Measurements from ENCODE around the gene PYM1. TPM values are rescaled to one million over a fixed set of nuclear protein-coding genes. Genes with fewer than 3 reads are reported as not detected.
A peak's percentile ranks its signal among the peaks of the same experiment; 100 is the strongest.

Gene PYM1
- total and polyA plus RNA-seq, 2 of the 13 experiments (the other 11 are each of a cell fraction or from before 2014, with no cell fraction given): 44.0 to 51.8 TPM

GRCh38 chr12:55930771-55931316, 3.1 kb upstream of the PYM1 start, which contains the start of gene DGKA (continued):
- no peak for TF ChIP-seq YEATS4 (CRISPR knock-in tag; IDR thresholded peaks at IDR 0.05; ENCODE audit: borderline replicate concordance)
- no peak for TF ChIP-seq ETV6 (CRISPR knock-in tag; conservative IDR thresholded peaks at IDR 0.05)
- TF ChIP-seq ZNF878 (CRISPR knock-in tag; IDR thresholded peaks at IDR 0.05): no peak
- TF ChIP-seq HNRNPL (IDR thresholded peaks at IDR 0.05; ENCODE audit: low read depth, low read length): no peak
- TF ChIP-seq ZNF33B (CRISPR knock-in tag; IDR thresholded peaks at IDR 0.05): no peak
- TF ChIP-seq CTCF (CRISPR knock-in tag; IDR thresholded peaks at IDR 0.05): peak; percentile 72
- no peak for TF ChIP-seq ZNF136 (CRISPR knock-in tag; IDR thresholded peaks at IDR 0.05; ENCODE audit: low read depth)
- TF ChIP-seq ZNF678 (CRISPR knock-in tag; IDR thresholded peaks at IDR 0.05): no peak
- 0 out of 2 replicates have a peak, but pooled peaks have one; percentile 24 for TF ChIP-seq ZNF350 (CRISPR knock-in tag; IDR thresholded peaks at IDR 0.05; ENCODE audit: borderline replicate concordance, low read depth)
- TF ChIP-seq KLF13 (CRISPR knock-in tag; IDR thresholded peaks at IDR 0.05): no peak
- no peak for TF ChIP-seq ZNF577 (CRISPR knock-in tag; IDR thresholded peaks at IDR 0.05; ENCODE audit: borderline replicate concordance, low read depth)
- no peak for TF ChIP-seq MATR3 (CRISPR knock-in tag; IDR thresholded peaks at IDR 0.05)
- TF ChIP-seq BATF2 (CRISPR knock-in tag; IDR thresholded peaks at IDR 0.05): no peak
- TF ChIP-seq ZFX (CRISPR knock-in tag; IDR thresholded peaks at IDR 0.05; ENCODE audit: low read depth): 0 out of 2 replicates have a peak, but pooled peaks have one; percentile 26
- 0 out of 2 replicates have a peak, but pooled peaks have one; percentile 32 for TF ChIP-seq KAT8 (CRISPR knock-in tag; IDR thresholded peaks at IDR 0.05)
- TF ChIP-seq ZBTB37 (CRISPR knock-in tag; IDR thresholded peaks at IDR 0.05): no peak
- TF ChIP-seq DNMT3B (CRISPR knock-in tag; conservative IDR thresholded peaks at IDR 0.05): 0 out of 2 replicates have a peak, but pooled peaks have one; percentile 36
- no peak for TF ChIP-seq HNF1A (IDR thresholded peaks at IDR 0.05; ENCODE audit: low read depth)
- no peak for TF ChIP-seq HNF1A (CRISPR knock-in tag; IDR thresholded peaks at IDR 0.05; ENCODE audit: borderline replicate concordance)
- no peak for TF ChIP-seq ZNF7 (CRISPR knock-in tag; IDR thresholded peaks at IDR 0.05)
- TF ChIP-seq GABPA (IDR thresholded peaks at IDR 0.05; ENCODE audit: low read depth, low read length): no peak
- 0 out of 2 replicates have a peak, but pooled peaks have one; percentile 22 for TF ChIP-seq GABPA (CRISPR knock-in tag; IDR thresholded peaks at IDR 0.05; ENCODE audit: low read depth)
- 0 out of 2 replicates have a peak, but pooled peaks have one; percentile 27 for TF ChIP-seq TAF1 (CRISPR knock-in tag; IDR thresholded peaks at IDR 0.05)

Measured in HepG2 (cell line).